Keratinocyte (primary cell): ENCODE results near the gene TTC13. TPM values are rescaled to one million over a fixed set of nuclear protein-coding genes. Genes with fewer than 3 reads are reported as not detected.

Source experiments
- DNase-seq: peaks from one replicate; pipeline ENCODE4 v3.0.0-alpha.2; 2011; ENCODE audit warnings: low read depth, missing footprints, low spot score
- FAIRE-seq: peaks from 2 replicates; lab custom pipeline; 2011; peaks lifted over from hg19 to GRCh38; lab: Jason Lieb, UNC
- H2AFZ ChIP-seq: 2 replicates; pipeline ENCODE4 v1.6.0; 2012; ENCODE audit warnings: low read length, control low read depth, inconsistent platforms; ENCODE audit not compliant: control insufficient read depth
- H3K27ac ChIP-seq: 2 replicates; pipeline ENCODE4 v1.5.1; 2011; ENCODE audit warnings: low read length; ENCODE audit not compliant: control insufficient read depth, insufficient read depth
- H3K27me3 ChIP-seq: 3 replicates; pipeline ENCODE4 v1.6.0; 2011; ENCODE audit warnings: low read length; ENCODE audit not compliant: control insufficient read depth, insufficient read depth; ENCODE audit errors: extremely low read depth
- H3K36me3 ChIP-seq, 2 experiments: 2 replicates in 1 of 2; 3 replicates in 1 of 2; pipeline ENCODE4 v1.5.1; 2011; ENCODE audit warnings: low read length in 2 of 2, mild to moderate bottlenecking in 1 of 2; ENCODE audit not compliant: control insufficient read depth in 2 of 2, insufficient read depth in 2 of 2; ENCODE audit errors: extremely low read depth in 1 of 2
- H3K4me1 ChIP-seq: 3 replicates; pipeline ENCODE4 v1.5.1; 2011; ENCODE audit warnings: low read length; ENCODE audit not compliant: control insufficient read depth, insufficient read depth; ENCODE audit errors: extremely low read depth
- H3K4me2 ChIP-seq: 3 replicates; pipeline ENCODE4 v1.6.0; 2011; ENCODE audit warnings: low read depth, low read length; ENCODE audit not compliant: control insufficient read depth, insufficient read depth; ENCODE audit errors: extremely low read depth
- H3K4me3 ChIP-seq, 3 experiments: fragments of 200-600 bp in 1 of 3; sonication (generic) in 1 of 3; 2 replicates in 2 of 3; 3 replicates in 1 of 3; pipeline ENCODE4 v1.5.1; 2011 to 2016; ENCODE audit warnings: low read length in 3 of 3, mild to moderate bottlenecking in 3 of 3, control low read depth in 2 of 3, inconsistent platforms in 1 of 3, low read depth in 1 of 3, mixed read lengths in 1 of 3, mixed run types in 1 of 3, moderate library complexity in 1 of 3; ENCODE audit not compliant: control insufficient read depth in 2 of 3, insufficient read depth in 2 of 3; ENCODE audit errors: extremely low read depth in 1 of 3
- H3K79me2 ChIP-seq: 2 replicates; pipeline ENCODE4 v1.6.0; 2012; ENCODE audit warnings: low read length; ENCODE audit not compliant: control insufficient read depth, insufficient read depth
- H3K9ac ChIP-seq: 3 replicates; pipeline ENCODE4 v1.6.0; 2011; ENCODE audit warnings: low read length; ENCODE audit not compliant: control insufficient read depth, insufficient read depth; ENCODE audit errors: extremely low read depth
- H3K9me1 ChIP-seq: 3 replicates; pipeline ENCODE4 v1.6.0; 2011; ENCODE audit warnings: low read length; ENCODE audit not compliant: control insufficient read depth, insufficient read depth; ENCODE audit errors: extremely low read depth
- H3K9me3 ChIP-seq: 2 replicates; pipeline ENCODE4 v1.5.1; 2012; ENCODE audit warnings: low read depth, low read length; ENCODE audit not compliant: control insufficient read depth
- H4K20me1 ChIP-seq: 3 replicates; pipeline ENCODE4 v1.6.0; 2011; ENCODE audit warnings: low read length; ENCODE audit not compliant: control insufficient read depth, insufficient read depth; ENCODE audit errors: extremely low read depth
- EZH2 ChIP-seq: IDR thresholded peaks from one replicate; pipeline ENCODE4 v1.6.1; 2012; ENCODE audit warnings: inconsistent platforms, mild to moderate bottlenecking, low read length, moderate library complexity
- dilution Hi-C: fragments of 300-500 bp; cut with MboI; formaldehyde crosslinking; loops from one replicate; pipeline ENCODE4 v1.7.0; 2020; ENCODE audit warnings: low sequenced_read_pairs; ENCODE audit not compliant: extremely low pct_ligation_motif_present
- polyA plus RNA-seq, 5 experiments: library from polyadenylated mRNA; depleted of rRNA in 3 of 5; stranded (reverse) in 3 of 5; stranded (forward) in 1 of 5; unstranded in 1 of 5; fragments of >200 nt; gene quantifications; 1 replicate in 1 of 5; 2 replicates in 3 of 5; 3 replicates in 1 of 5; pipeline versions ENCODE4 v1.2.1 to v1.2.3, GENCODE V29; 2011 to 2012; ENCODE audit warnings: missing spikeins in 2 of 5, low read depth in 1 of 5, low replicate concordance in 1 of 5
- TF ChIP-seq, protein P1 (sequence below), 3 experiments: IDR thresholded peaks in 1 of 3; conservative IDR thresholded peaks in 1 of 3; optimal IDR thresholded peaks in 1 of 3; 2 replicates in 2 of 3; 3 replicates in 1 of 3; pipeline versions ENCODE3 to v1.5.1; 2011; ENCODE audit warnings: low read length in 3 of 3, mild to moderate bottlenecking in 3 of 3, moderate library complexity in 2 of 3, control low read depth in 1 of 3, inconsistent platforms in 1 of 3; ENCODE audit not compliant: insufficient read depth in 2 of 3; ENCODE audit errors: extremely low read depth in 1 of 3

The TTC13 gene
- polyA plus RNA-seq, 1 donor (not counting 4 experiments of a cell fraction or from before 2014, with no cell fraction given), result 8.3 TPM

DNA sequence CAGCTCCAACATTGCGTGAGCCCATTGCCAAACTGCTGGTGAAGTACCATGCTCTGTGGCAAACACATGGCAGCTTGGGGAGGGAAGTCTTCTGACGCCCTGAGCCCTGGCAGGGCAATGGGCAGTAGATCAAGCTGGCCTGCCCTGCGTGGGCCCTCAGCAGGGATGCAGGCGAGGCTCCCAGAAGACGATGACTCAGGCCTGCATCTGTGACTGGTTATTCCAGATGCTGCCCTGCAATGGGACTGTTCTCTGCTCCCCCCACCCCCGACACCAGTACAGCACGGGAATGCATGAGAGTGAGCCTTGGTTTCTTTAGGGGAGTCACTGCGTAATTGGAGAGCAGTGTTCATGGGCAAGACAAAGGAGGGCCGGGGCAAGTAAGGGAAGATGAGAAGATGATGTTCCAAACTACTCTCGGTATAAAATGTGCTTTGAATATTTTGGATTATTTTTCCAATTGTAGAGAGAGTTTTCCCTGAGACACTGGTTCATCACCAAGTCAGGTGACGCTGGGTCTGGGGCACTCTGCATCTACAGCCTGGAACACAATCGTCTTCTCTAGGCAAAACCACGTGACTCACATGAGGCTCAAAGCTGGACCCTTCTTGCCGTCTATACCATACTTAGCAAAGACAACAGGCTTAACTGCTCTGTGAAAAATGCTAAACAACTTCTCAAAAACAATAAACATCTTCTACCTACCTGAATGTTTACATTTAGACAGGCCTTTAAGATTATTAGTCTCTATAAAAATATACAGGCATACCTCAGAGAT lies 101.3 kb downstream of the TTC13 start:
- TF ChIP-seq EZH2, result no peak
- TF ChIP-seq, protein P1, sequence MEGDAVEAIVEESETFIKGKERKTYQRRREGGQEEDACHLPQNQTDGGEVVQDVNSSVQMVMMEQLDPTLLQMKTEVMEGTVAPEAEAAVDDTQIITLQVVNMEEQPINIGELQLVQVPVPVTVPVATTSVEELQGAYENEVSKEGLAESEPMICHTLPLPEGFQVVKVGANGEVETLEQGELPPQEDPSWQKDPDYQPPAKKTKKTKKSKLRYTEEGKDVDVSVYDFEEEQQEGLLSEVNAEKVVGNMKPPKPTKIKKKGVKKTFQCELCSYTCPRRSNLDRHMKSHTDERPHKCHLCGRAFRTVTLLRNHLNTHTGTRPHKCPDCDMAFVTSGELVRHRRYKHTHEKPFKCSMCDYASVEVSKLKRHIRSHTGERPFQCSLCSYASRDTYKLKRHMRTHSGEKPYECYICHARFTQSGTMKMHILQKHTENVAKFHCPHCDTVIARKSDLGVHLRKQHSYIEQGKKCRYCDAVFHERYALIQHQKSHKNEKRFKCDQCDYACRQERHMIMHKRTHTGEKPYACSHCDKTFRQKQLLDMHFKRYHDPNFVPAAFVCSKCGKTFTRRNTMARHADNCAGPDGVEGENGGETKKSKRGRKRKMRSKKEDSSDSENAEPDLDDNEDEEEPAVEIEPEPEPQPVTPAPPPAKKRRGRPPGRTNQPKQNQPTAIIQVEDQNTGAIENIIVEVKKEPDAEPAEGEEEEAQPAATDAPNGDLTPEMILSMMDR (optimal IDR thresholded peaks at IDR 0.05 in 1 of 3, IDR thresholded peaks at IDR 0.05 in 1 of 3, conservative IDR thresholded peaks at IDR 0.05 in 1 of 3; ENCODE audit: extremely low read depth in 1 of 3, insufficient read depth in 2 of 3, low read length in 3 of 3), result no peak
- H3K4me1 ChIP-seq, result no peaks in the 10 kb centered on the region
- dilution Hi-C loops, result no loop called here
- no peak overlapping the region for H3K9ac ChIP-seq
- no peak overlapping the region for H2AFZ ChIP-seq
- H3K4me2 ChIP-seq, result no peak overlapping the region
- H3K27me3 ChIP-seq, result no peaks in the 10 kb centered on the region
- DNase-seq (no peak), FAIRE-seq (no peak)
- H3K4me3 ChIP-seq, result no peak overlapping the region
- no peaks in the 10 kb centered on the region for H3K36me3 ChIP-seq
- no peaks in the 10 kb centered on the region for H3K9me3 ChIP-seq
- H3K79me2 ChIP-seq, result no peaks in the 10 kb centered on the region
- H4K20me1 ChIP-seq, result no peaks in the 10 kb centered on the region
- no peaks in the 10 kb centered on the region for H3K9me1 ChIP-seq
- H3K27ac ChIP-seq, result no peak overlapping the region

DNA sequence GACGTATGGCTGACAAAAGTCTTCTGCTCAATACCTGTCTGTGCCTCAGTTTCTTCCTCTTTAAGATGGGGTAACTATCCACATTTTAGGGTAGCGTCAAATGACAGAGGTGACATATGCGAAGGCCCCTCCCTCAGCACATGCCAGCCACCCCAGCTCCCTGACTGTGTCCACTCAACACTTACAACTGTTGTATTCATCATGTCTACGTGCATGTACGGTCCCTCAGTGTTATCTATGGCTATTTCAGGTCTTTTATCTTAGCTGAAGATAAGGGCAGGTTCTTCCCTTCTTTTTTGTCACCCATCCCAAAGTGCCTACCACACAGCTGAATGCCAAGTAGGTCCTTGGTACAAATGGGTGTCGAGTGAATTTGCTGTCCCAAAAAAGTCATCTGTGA lies 102.0 kb downstream of the TTC13 start:
- Histone ChIP-seq H3K9me1 (no peaks in the 10 kb centered on the region), H3K4me3 (no peak overlapping the region), H2AFZ (no peak overlapping the region), H3K4me2 (no peak overlapping the region), H3K36me3 (no peaks in the 10 kb centered on the region), H3K9ac (no peak overlapping the region), H3K4me1 (no peaks in the 10 kb centered on the region), H3K27ac (no peak overlapping the region), H3K79me2 (no peaks in the 10 kb centered on the region), H4K20me1 (no peaks in the 10 kb centered on the region), H3K27me3 (no peaks in the 10 kb centered on the region), H3K9me3 (no peaks in the 10 kb centered on the region)
- dilution Hi-C loops, result no loop called here
- TF ChIP-seq, protein P1 (optimal IDR thresholded peaks at IDR 0.05 in 1 of 3, IDR thresholded peaks at IDR 0.05 in 1 of 3, conservative IDR thresholded peaks at IDR 0.05 in 1 of 3; ENCODE audit: extremely low read depth in 1 of 3, insufficient read depth in 2 of 3, low read length in 3 of 3), result no peak
- no peak for TF ChIP-seq EZH2
- DNase-seq (no peak), FAIRE-seq (no peak)
